NCI-H1105 treated with DMSO at 0.1 percent for 48 hours (cell line): ENCODE results near the gene CAB39L.

Source experiments
- DNase-seq: peaks from one replicate; lab custom pipeline; 2025; lab: John Stamatoyannopoulos, UW

Gene CAB39L

DNA sequence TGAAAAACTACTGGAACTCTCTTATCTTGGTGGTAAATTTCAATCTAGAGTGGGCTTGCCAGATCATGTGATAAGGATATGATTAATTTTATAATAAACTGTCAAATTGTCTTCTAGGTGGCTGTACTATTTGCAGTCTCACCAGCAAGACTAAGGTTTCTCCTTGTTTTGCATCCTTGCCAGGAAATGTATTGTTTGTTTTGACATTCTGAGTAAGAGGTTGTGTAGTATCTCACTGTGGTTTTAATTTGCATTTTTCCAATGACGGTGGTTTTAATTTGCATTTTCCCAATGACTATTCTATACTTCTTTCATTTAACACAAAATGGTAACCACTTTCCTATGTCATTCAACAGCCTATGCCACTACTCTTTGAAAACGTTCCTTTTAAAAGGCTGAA lies 2.0 kb downstream of the CAB39L start:
- DNase-seq: no peak

- no peak for DNase-seq
Measured at GRCh38 chr13:49441312-49441711, 2.6 kb downstream of the CAB39L start.

GRCh38 chr13:49439609-49440008 lies 4.3 kb downstream of the CAB39L start:
- DNase-seq: no peak

DNA sequence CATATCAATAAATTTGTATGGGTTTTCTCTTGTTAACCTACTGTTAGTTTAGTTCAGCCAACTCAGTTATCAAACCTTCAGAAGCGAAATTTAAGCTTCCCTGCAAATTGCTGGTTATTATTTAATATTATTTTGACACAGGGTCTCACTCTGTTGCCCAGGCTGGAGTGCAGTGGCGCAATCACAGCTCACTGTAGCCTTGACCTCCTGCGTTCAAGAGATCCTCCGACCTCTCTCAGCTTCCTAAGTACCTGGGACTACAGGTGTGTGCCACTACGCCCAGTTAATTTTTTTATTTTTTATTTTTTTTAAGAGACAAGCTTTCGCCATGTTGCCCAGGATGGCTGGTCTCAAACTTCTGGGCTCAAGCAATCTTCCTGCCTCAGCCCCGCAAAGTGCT lies 6.2 kb downstream of the CAB39L start:
- DNase-seq: no peak

DNA sequence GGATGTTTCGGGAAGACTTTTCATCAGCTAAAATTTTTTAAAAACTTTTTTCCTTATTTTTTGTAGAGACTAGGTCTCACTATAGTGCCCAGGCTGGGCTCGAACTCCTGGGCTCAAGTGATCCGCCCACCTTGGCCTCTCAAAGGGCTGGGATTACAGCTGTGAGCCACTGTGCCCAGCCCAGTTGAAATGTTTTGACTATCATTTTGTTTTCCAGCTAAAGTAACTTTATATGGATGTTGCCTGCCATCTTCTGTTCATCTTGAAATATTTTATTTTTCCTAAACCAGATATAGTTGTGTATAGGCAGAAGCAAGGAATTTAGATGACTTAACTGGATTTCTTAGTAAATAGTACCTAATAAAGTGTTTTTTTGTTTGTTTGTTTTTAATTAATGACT lies 7.0 kb downstream of the CAB39L start:
- DNase-seq: peak; percentile 8

DNA sequence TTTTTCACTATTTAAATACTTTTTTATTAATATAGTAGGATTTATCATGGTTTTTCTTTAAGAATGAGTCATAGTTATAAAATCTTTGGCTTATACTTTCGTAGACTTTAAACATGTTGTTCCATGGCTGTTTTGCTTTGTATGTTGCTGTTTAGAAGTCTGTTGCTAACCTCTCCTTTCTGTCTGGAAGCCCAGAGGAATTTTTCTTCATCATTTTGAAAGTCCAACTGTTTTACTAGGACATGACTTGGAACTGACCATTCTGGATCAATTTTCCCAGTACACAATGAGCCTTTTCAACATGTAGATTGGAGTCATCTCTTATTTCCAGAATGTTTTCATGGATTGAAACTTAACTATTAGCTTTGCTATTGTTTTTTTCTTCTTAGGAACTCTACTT lies 7.9 kb downstream of the CAB39L start:
- DNase-seq: no peak

- no peak for DNase-seq
Measured at GRCh38 chr13:49429121-49429520, 14.7 kb downstream of the CAB39L start.

- DNase-seq: no peak
Measured at GRCh38 chr13:49428041-49428763, 15.7 kb downstream of the CAB39L start.

GRCh38 chr13:49424011-49424560 lies 19.8 kb downstream of the CAB39L start:
- no peak for DNase-seq

- no peak for DNase-seq
Measured at GRCh38 chr13:49421391-49421790, 22.5 kb downstream of the CAB39L start.

DNA sequence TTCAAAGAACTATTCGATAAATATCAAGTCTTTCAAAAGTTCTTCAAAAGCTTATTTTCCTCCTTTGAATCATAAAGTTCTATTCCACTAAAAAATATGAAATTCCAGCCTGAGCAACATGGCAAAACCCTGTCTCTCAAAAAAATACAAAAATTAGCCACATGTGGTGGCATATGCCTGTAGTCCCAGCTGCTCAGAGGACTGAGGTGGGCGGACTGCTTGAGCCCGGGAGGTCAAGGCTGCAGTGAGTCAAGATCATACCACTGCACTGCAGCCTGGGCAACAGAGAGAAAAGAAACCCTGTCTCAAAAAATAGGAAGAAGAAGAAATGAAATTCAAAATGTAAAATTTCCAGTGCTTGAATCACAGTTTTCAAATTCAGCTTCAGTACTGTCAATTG lies 24.6 kb downstream of the CAB39L start:
- DNase-seq: no peak

- DNase-seq: no peak
Measured at GRCh38 chr13:49418206-49418605, 25.7 kb downstream of the CAB39L start.

GRCh38 chr13:49417161-49417560 lies 26.7 kb downstream of the CAB39L start:
- DNase-seq: no peak

- DNase-seq: no peak
Measured at GRCh38 chr13:49412749-49413148, 31.1 kb downstream of the CAB39L start.

DNA sequence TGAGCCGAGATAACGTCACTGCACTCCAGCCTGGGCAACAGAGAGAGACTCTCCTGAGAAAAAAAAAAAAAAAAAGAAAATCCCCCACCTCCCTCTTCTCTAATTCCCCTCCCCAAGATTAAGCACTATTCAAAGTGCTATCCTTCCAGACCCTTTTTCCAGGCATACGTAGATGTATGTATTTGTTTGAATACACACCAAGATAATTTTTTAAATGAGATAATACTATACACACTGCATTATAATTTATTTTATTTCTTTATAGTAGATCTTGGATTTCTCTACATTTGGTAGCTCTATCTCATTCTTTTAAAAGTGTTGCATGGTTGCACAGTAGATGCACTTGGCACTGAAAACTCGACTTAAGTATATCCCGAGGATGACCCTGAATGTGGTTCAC lies 32.5 kb downstream of the CAB39L start:
- DNase-seq: no peak

GRCh38 chr13:49410477-49410876 lies 33.4 kb downstream of the CAB39L start:
- no peak for DNase-seq

DNA sequence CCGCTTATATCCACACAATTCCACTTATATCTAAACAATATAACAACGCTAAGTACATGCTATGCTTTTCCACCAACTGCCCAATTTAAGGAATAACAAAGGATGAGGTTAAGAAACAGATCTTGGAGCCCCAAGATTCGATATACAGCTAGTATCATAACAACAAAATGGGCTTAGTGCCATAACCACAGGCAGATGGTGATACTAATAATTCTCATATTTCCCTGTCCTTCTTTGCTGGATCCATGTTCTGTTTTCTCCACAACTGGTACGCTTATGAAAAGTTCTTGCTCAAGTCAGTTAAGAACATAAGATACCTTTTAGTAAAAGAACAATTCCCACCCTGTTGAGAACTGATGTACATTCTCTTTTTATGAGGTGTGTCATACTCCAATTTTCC lies 33.9 kb downstream of the CAB39L start:
- no peak for DNase-seq

DNA sequence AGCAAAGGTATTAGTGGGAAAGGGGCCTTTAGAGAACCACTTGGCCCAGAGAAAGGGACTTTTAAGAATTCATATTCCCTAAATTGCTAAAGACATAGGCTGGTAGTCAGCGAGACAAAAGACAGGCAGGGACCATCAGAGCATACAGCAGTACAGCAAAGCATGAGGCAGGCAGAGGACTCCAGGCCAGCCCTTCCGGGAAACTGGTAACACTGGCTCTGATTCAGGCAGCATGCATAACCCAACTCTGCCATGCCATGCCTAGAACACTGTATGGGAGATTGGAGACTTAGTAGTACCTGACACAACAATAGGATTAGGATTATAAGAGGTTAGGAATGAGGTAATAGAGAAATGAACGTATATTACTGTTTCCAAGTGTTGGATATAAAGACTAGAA lies 34.9 kb downstream of the CAB39L start:
- no peak for DNase-seq

- no peak for DNase-seq
Measured at GRCh38 chr13:49407936-49408335, 35.9 kb downstream of the CAB39L start.

DNA sequence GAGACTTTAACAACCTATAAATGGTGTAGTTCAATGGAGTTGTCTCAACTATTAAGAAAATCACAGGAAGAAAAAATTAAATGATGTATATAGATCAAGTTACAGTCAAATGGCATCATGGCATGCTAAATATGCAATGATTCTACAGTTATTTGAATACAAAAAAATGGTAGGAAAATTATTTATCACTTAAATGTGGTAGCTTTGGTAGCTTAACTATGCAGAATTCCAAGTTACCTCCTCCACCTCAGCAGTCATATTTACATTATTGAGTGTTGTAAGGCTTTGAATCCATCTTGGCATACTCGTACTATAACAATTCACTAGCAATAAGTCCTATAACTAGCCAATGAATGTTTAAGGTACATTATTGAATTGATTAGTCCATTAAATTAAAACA lies 36.8 kb downstream of the CAB39L start:
- DNase-seq: no peak

- no peak for DNase-seq
Measured at GRCh38 chr13:49404703-49405020, 39.2 kb downstream of the CAB39L start.

DNA sequence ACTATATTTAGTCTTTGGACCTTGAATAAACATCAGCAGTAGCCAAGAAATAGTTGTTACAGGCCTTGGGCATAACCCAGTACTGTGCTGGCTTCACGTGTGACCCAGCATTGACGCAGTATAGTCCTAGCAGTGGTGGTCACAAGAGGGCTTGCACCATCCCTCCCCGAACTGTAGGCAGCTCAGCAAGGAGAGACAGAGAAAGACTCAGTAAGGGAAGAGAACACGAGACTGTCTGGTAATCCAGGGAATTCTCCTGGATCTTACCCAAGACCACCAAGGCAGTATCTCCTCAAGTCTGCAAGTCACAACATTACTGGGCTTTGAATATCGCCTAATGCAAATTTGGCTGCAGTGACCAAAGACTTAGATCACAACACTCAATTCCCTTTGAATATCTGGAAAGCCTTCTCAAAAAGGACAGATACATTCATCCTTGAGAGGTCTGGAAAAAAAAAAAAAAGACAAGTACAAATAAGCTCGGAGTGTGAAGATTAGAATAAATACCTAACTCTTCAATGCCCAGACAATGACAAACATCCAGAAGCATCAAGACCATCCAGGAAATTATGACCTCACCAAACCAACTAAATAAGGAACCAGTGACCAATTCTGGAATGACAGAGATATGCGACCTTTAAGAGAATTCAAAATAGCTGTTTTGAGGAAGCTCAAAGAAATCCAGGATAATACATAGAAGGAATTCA lies 39.7 kb downstream of the CAB39L start:
- DNase-seq: no peak

- DNase-seq: no peak
Measured at GRCh38 chr13:49400755-49401659, 42.9 kb downstream of the CAB39L start.
